Activated CD4-positive, CD25-positive, alpha-beta regulatory T cell treated with anti-CD3 and anti-CD28 coated beads, Interleukin-2, amount 50 U/mL, for 72 hours (primary cell): ENCODE measurements around the gene POLR2J2.
"Not testable (repeated sequence)": the region's sequence is repeated elsewhere in the genome, so short reads cannot be mapped to it uniquely, and the experiment has no call there.

Experiments used
- DNase-seq: peaks from one replicate; pipeline ENCODE4 v3.0.0; 2021

The POLR2J2 gene

DNA sequence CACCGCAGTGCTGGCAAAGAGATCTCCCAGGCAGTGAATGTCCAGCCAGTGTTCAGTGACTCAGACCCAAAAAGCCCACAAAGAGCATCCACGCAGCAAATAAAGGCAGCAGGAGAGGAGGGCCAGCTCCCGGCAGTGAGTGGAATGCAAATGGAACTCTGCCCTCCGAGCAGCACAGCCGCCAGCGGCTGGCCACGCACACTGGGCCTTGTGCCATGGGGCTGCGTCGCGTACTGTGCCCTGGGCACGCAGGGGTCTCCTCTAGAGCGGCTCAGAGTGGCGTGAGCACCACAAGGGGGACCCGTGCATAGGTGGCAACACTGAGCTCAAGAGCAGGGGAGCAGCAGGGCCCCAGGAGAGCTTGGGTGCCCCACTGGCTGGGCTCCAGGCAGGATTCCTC, 3.9 kb downstream of the POLR2J2 start:
- DNase-seq = not testable (repeated sequence)

GRCh38 chr7:102666850-102667249, 4.6 kb downstream of the POLR2J2 start:
- DNase-seq = not testable (repeated sequence)

GRCh38 chr7:102664765-102665164, 6.7 kb downstream of the POLR2J2 start:
- DNase-seq = not testable (repeated sequence)

GRCh38 chr7:102649924-102650323, 21.5 kb downstream of the POLR2J2 start, which contains the start of gene SPDYE2B:
Gene SPDYE2B (plus strand): TSS chr7:102650319. CDS start chr7:102652349, 2,030 bp downstream.
- not testable (repeated sequence) for DNase-seq

GRCh38 chr7:102647813-102648212, 23.6 kb downstream of the POLR2J2 start:
- DNase-seq = not testable (repeated sequence)

- not testable (repeated sequence) for DNase-seq
Observed at GRCh38 chr7:102643404-102643803, 28.1 kb downstream of the POLR2J2 start.

DNA sequence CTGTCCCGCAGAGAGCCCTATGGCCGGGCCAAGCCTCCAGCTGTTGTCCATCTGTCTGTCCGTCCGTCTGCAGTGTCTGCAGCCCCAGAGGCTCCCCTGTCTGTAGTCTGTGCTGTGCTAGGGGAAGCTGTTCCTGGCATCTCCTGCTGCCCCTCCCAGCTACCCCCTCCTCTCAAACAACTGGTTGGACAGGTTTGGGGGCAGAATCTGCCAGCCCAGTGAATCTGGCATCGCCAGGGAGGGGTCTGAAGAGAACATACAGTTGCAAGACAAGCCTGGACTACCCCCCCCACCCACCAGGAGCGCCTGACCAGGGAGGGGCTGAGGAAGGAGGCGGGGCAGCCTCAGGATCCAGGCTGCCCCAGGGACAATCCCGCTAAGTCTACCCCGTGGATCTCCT, 28.8 kb downstream of the POLR2J2 start, which contains the start of gene UPK3BL1:
TSS of gene UPK3BL1 (minus strand) at position 101 of the 400 bp plus-strand sequence. CDS start at position 51, 50 bp downstream.
- not testable (repeated sequence) for DNase-seq

- DNase-seq = not testable (repeated sequence)
Observed at GRCh38 chr7:102638848-102639247, 32.6 kb downstream of the POLR2J2 start.

GRCh38 chr7:102636956-102637355, 34.5 kb downstream of the POLR2J2 start:
- not testable (repeated sequence) for DNase-seq

DNA sequence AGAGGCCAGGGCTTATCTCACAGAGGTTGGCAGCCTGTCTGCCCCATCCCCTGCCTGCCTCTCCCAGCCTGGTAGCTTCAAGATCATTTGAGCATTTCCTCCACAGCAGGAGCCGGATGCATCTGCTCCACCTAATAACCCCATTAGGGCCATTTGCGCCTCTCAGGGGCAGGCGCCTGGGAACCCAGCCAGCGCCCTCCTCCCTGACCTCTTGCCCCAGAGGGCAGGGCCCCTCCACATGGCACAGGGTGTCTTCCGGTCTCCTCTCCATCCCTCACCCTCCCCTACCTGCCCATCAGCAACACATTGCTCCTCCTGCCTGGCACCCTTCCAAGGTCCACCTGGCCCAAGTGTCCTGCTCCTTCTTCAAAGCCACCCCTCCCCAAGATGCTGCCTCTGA, 36.1 kb downstream of the POLR2J2 start:
- not testable (repeated sequence) for DNase-seq

- DNase-seq = not testable (repeated sequence)
Observed at GRCh38 chr7:102634299-102634698, 37.2 kb downstream of the POLR2J2 start.

GRCh38 chr7:102630622-102631021, 40.8 kb downstream of the POLR2J2 start:
- not testable (repeated sequence) for DNase-seq

- not testable (repeated sequence) for DNase-seq
Observed at GRCh38 chr7:102627271-102627904, 44.1 kb downstream of the POLR2J2 start.

DNA sequence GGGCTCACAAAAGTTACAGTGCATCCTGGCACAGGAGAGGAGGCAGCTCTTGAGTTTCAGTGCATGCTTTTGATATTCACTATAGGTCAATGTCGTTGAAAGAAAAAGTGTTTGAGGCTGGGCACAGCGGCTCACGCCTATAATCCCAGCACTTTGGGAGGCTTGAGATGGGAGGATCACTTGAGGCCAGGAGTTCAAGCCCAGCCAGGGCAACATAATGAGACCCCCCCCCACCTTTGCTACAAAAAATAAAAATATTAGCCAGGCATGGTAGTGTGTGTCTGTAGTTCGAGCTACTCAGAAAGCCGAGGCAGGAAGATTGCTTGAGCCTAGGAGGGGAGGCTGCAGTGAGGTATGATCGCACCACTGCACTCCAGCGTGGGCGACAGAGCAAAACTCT, 53.3 kb downstream of the POLR2J2 start:
- DNase-seq = not testable (repeated sequence)

DNA sequence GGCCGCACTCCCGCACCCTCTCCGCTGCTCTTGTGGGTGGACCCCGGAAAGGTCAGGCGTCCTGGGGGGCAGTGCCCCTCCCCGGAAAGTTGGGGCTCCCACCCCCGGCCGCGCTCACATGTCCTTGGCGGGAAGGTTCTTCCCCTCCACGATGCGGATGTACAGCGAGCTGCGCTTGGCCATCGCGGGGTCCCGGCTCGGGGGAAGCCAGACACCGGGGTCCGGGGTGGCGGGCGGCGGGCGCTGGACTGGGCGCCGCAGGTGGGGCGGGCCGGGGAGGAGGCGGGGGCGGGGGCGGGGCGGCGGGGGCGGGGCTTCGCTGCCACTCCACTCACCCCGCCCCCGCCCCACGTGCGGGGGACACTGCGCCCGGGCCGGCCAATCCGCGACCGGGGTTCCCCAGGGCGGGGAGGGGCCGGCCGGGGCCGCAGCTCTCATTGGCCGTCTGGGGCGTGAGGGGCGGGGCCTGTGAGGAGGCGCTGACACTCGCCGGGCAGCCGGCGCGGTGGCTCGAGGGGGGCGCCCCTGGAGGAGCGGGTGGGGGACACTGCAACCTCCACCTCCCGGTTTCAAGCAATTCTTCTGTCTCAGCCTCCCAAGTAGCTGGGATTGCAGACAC, 54.8 kb downstream of the POLR2J2 start, which contains the start of gene RASA4:
TSS of gene RASA4 (minus strand) at position 250 of the 619 bp plus-strand sequence. CDS start at position 183, 67 bp downstream.
- peak; percentile 57 for DNase-seq
